GM08714 (cell line): ENCODE results near the gene EHBP1.

Experiments
- H3K4me3 ChIP-seq: fragments of 200-500 bp; sonication (Bioruptor generic); 2 replicates; pipeline ENCODE4 v1.5.1; 2014; ENCODE audit warnings: mild to moderate bottlenecking, low read length, inconsistent platforms
- ZNF274 ChIP-seq: IDR thresholded peaks from 2 replicates; pipeline ENCODE4 v1.6.1; 2012; ENCODE audit warnings: mild to moderate bottlenecking, low read depth, low read length

EHBP1 gene

GRCh38 chr2:62794791-62795190 lies 89.3 kb downstream of the EHBP1 start:
- TF ChIP-seq ZNF274: no peak
- H3K4me3 ChIP-seq: no peak overlapping the region

GRCh38 chr2:62795341-62795740 lies 89.8 kb downstream of the EHBP1 start:
- no peak overlapping the region for H3K4me3 ChIP-seq
- no peak for TF ChIP-seq ZNF274

- no peak for TF ChIP-seq ZNF274
- H3K4me3 ChIP-seq: no peak overlapping the region
Measured at GRCh38 chr2:62797107-62797506, 91.6 kb downstream of the EHBP1 start.

- no peak overlapping the region for H3K4me3 ChIP-seq
- TF ChIP-seq ZNF274: no peak
Measured at GRCh38 chr2:62800618-62801017, 95.1 kb downstream of the EHBP1 start.

- no peak for TF ChIP-seq ZNF274
- no peak overlapping the region for H3K4me3 ChIP-seq
Measured at GRCh38 chr2:62801110-62801509, 95.6 kb downstream of the EHBP1 start.

- TF ChIP-seq ZNF274: no peak
- no peak overlapping the region; the same call in 1 of the 2 replicates for H3K4me3 ChIP-seq
Measured at GRCh38 chr2:62801814-62802523, 96.5 kb downstream of the EHBP1 start.

GRCh38 chr2:62803961-62804360 lies 98.4 kb downstream of the EHBP1 start:
- no peak for TF ChIP-seq ZNF274

GRCh38 chr2:62806231-62806630 lies 100.7 kb downstream of the EHBP1 start:
- no peak overlapping the region for H3K4me3 ChIP-seq
- TF ChIP-seq ZNF274: no peak

More at GRCh38 chr2:62803961-62804360, 98.4 kb downstream of the EHBP1 start:
- no peak overlapping the region for H3K4me3 ChIP-seq

- no peak overlapping the region for H3K4me3 ChIP-seq
- TF ChIP-seq ZNF274: no peak
Measured at GRCh38 chr2:62808554-62808953, 103.0 kb downstream of the EHBP1 start.

GRCh38 chr2:62811086-62811485 lies 105.6 kb downstream of the EHBP1 start:
- H3K4me3 ChIP-seq: no peak overlapping the region
- no peak for TF ChIP-seq ZNF274

- no peak overlapping the region for H3K4me3 ChIP-seq
- TF ChIP-seq ZNF274: no peak
Measured at GRCh38 chr2:62811972-62812371, 106.5 kb downstream of the EHBP1 start.

- no peak for TF ChIP-seq ZNF274
- H3K4me3 ChIP-seq: no peak overlapping the region
Measured at GRCh38 chr2:62812921-62813825, 107.7 kb downstream of the EHBP1 start.

GRCh38 chr2:62814123-62814522 lies 108.6 kb downstream of the EHBP1 start:
- no peak for TF ChIP-seq ZNF274
- H3K4me3 ChIP-seq: no peak overlapping the region

GRCh38 chr2:62817348-62817747 lies 111.8 kb downstream of the EHBP1 start:
- H3K4me3 ChIP-seq: no peak overlapping the region
- TF ChIP-seq ZNF274: no peak
